Measurements from ENCODE around the gene ARHGEF6.

DNA sequence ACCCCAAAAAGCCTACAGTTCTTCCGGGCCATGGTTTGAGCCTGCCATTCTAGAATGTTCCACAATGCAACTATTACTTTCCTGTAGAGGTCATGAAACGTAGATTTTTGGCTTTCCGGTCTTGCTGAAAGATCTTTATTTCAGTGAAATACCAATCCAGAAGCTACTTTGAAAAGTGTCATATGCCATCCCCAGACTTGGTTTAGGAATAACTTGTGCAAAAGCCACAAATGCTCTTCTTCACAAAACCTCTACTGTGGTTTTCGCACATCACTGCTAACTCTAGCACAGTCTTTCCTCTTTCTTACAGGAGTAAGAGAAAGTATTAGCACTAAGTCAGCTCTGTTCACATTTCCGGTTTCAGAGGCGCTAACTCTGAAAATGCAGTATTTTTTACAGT, 145.5 kb downstream of the ARHGEF6 start:
- TF ChIP-seq, protein P1, sequence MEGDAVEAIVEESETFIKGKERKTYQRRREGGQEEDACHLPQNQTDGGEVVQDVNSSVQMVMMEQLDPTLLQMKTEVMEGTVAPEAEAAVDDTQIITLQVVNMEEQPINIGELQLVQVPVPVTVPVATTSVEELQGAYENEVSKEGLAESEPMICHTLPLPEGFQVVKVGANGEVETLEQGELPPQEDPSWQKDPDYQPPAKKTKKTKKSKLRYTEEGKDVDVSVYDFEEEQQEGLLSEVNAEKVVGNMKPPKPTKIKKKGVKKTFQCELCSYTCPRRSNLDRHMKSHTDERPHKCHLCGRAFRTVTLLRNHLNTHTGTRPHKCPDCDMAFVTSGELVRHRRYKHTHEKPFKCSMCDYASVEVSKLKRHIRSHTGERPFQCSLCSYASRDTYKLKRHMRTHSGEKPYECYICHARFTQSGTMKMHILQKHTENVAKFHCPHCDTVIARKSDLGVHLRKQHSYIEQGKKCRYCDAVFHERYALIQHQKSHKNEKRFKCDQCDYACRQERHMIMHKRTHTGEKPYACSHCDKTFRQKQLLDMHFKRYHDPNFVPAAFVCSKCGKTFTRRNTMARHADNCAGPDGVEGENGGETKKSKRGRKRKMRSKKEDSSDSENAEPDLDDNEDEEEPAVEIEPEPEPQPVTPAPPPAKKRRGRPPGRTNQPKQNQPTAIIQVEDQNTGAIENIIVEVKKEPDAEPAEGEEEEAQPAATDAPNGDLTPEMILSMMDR (IDR thresholded peaks at IDR 0.05) = no peak
- no peak for TF ChIP-seq POLR2A (IDR thresholded peaks at IDR 0.05)

All from Peyer's patch (tissue), 4 donors.